Colonic mucosa (tissue), 4 donors: Measurements from ENCODE around the gene KLF16. TPM values are rescaled to one million over a fixed set of nuclear protein-coding genes. Genes with fewer than 3 reads are reported as not detected.

Experiments used
- DNase-seq: peaks from one replicate; pipeline ENCODE4 v3.0.0-alpha.2; 2020
- H3K27ac ChIP-seq: fragments of 200-600 bp; one replicate; pipeline ENCODE4 v1.8.0; 2021
- H3K27me3 ChIP-seq: fragments of 200-600 bp; one replicate; pipeline ENCODE4 v1.8.0; 2021
- H3K36me3 ChIP-seq: fragments of 200-600 bp; one replicate; pipeline ENCODE4 v1.8.0; 2021
- H3K4me1 ChIP-seq: fragments of 200-600 bp; one replicate; pipeline ENCODE4 v1.8.0; 2021; ENCODE audit warnings: mild to moderate bottlenecking
- H3K4me3 ChIP-seq: fragments of 200-600 bp; one replicate; pipeline ENCODE4 v1.8.0; 2021
- H3K9ac ChIP-seq, 2 donors: one replicate each; pipeline ENCODE4 v1.7.0; 2013; ENCODE audit warnings: control low read depth in 2 of 2, low read depth in 2 of 2, low read length in 2 of 2
- H3K9me3 ChIP-seq: fragments of 200-600 bp; one replicate; pipeline ENCODE4 v1.8.0; 2021
- CTCF ChIP-seq: fragments of 200-600 bp; IDR thresholded peaks from one replicate; pipeline ENCODE4 v1.8.0; 2022; ENCODE audit warnings: antibody characterized with exemption, mild to moderate bottlenecking
- intact Hi-C: fragments of 100-400 bp; cut with DNase I; formaldehyde crosslinking; loops from one replicate; pipeline ENCODE4 v1.14.1; 2022
- total RNA-seq, 2 donors: library from RNA; stranded (reverse); fragmentation: NEBNext Ultra II Directional in 1 of 2; extraction: Animal tissue kit (Norgen Biotek cat#: 25700) in 1 of 2; gene quantifications; one replicate each; pipeline ENCODE4 v1.2.1, GENCODE V29; 2021
- donor health status: healthy.
- donor health status: DM: no; HTN: no; CAD: no.
- donor health status: DM: no; HTN: no; CAD: no.

Gene KLF16
- total RNA-seq, 2 donors from 2014 or later: 31.1 to 34.8 TPM

GRCh38 chr19:1827566-1828278 is 35.7 kb downstream of the KLF16 start:
- intact Hi-C loops: loop anchor here (5.0 kb wide), 1 partner anchor 35 kb away; no protein-coding TSS in a partner anchor
- no peaks in the 10 kb centered on the region for H3K27me3 ChIP-seq
- no peak overlapping the region for H3K9ac ChIP-seq
- H3K27ac ChIP-seq: no peak overlapping the region
- no peak for TF ChIP-seq CTCF
- DNase-seq: no peak
- H3K4me1 ChIP-seq: no peaks in the 10 kb centered on the region
- peaks cover 8% of the 10 kb centered on the region for H3K36me3 ChIP-seq
- H3K4me3 ChIP-seq: no peak overlapping the region
- no peaks in the 10 kb centered on the region for H3K9me3 ChIP-seq

GRCh38 chr19:1826557-1827521 is 36.5 kb downstream of the KLF16 start:
- H3K36me3 ChIP-seq: peaks cover 8% of the 10 kb centered on the region
- intact Hi-C loops: loop anchor here (5.0 kb wide), 1 partner anchor 35 kb away; no protein-coding TSS in a partner anchor
- H3K4me3 ChIP-seq: no peak overlapping the region
- H3K9me3 ChIP-seq: no peaks in the 10 kb centered on the region
- H3K9ac ChIP-seq: no peak overlapping the region
- no peak for TF ChIP-seq CTCF
- H3K4me1 ChIP-seq: no peaks in the 10 kb centered on the region
- H3K27me3 ChIP-seq: no peaks in the 10 kb centered on the region
- no peak overlapping the region for H3K27ac ChIP-seq
- no peak for DNase-seq

- H3K4me3 ChIP-seq: no peak overlapping the region
- H3K36me3 ChIP-seq: peaks cover 8% of the 10 kb centered on the region
- peak; percentile 81 for DNase-seq
- intact Hi-C loops: loop anchor here (5.0 kb wide), 1 partner anchor 34 kb away; no protein-coding TSS in a partner anchor
- no peaks in the 10 kb centered on the region for H3K27me3 ChIP-seq
- no peaks in the 10 kb centered on the region for H3K9me3 ChIP-seq
- H3K9ac ChIP-seq: no peak overlapping the region
- H3K4me1 ChIP-seq: no peaks in the 10 kb centered on the region
- no peak overlapping the region for H3K27ac ChIP-seq
- TF ChIP-seq CTCF: peak; percentile 86
Observed at GRCh38 chr19:1825909-1826556, 37.3 kb downstream of the KLF16 start.

- DNase-seq: no peak
- H3K27me3 ChIP-seq: no peaks in the 10 kb centered on the region
- intact Hi-C loops: no loop called here
- no peak for TF ChIP-seq CTCF
- H3K9me3 ChIP-seq: no peaks in the 10 kb centered on the region
- H3K4me1 ChIP-seq: no peaks in the 10 kb centered on the region
- no peak overlapping the region for H3K9ac ChIP-seq
- no peak overlapping the region for H3K27ac ChIP-seq
- H3K36me3 ChIP-seq: peaks cover 14% of the 10 kb centered on the region
- H3K4me3 ChIP-seq: no peak overlapping the region
Observed at GRCh38 chr19:1824252-1824622, 39.1 kb downstream of the KLF16 start.

- intact Hi-C loops: no loop called here
- H3K27me3 ChIP-seq: no peaks in the 10 kb centered on the region
- no peak overlapping the region for H3K27ac ChIP-seq
- H3K36me3 ChIP-seq: peaks cover 20% of the 10 kb centered on the region
- no peaks in the 10 kb centered on the region for H3K4me1 ChIP-seq
- H3K9ac ChIP-seq: no peak overlapping the region
- TF ChIP-seq CTCF: no peak
- no peaks in the 10 kb centered on the region for H3K9me3 ChIP-seq
- DNase-seq: no peak
- no peak overlapping the region for H3K4me3 ChIP-seq
Observed at GRCh38 chr19:1823539-1824251, 39.7 kb downstream of the KLF16 start.
